HG03558 (cell line): ENCODE data around the gene MIER2.

Source experiments
- ATAC-seq: cut with Tn5 transposase; IDR thresholded peaks from one replicate; pipeline ENCODE4 v1.9.1; 2021; ENCODE audit warnings: moderate number of reproducible peaks; ENCODE audit not compliant: unreplicated experiment; ENCODE audit errors: extremely low read depth

MIER2 gene

GRCh38 chr19:310781-311496, 33.7 kb downstream of the MIER2 start:
- ATAC-seq: no peak

- no peak for ATAC-seq
Measured at GRCh38 chr19:310141-310651, 34.4 kb downstream of the MIER2 start.

DNA sequence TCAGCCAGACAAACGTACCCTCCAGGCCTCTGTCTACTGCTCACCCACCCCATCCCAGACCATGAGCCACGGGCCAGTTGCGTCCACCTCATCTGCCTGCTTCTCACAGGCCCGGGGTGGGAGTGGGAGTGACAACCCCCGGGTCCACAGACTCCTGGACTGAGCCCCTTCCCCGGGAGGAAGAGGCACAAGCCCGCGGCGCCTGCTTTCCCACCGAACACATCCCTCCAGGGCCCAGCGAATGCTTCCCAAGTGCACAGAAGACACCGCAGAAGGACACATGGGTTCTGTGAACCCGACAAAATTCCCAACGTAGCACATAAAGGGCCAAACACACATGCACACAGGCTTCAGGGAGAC, 35.4 kb downstream of the MIER2 start:
- no peak for ATAC-seq

GRCh38 chr19:308471-309205, 36.0 kb downstream of the MIER2 start:
- no peak for ATAC-seq

DNA sequence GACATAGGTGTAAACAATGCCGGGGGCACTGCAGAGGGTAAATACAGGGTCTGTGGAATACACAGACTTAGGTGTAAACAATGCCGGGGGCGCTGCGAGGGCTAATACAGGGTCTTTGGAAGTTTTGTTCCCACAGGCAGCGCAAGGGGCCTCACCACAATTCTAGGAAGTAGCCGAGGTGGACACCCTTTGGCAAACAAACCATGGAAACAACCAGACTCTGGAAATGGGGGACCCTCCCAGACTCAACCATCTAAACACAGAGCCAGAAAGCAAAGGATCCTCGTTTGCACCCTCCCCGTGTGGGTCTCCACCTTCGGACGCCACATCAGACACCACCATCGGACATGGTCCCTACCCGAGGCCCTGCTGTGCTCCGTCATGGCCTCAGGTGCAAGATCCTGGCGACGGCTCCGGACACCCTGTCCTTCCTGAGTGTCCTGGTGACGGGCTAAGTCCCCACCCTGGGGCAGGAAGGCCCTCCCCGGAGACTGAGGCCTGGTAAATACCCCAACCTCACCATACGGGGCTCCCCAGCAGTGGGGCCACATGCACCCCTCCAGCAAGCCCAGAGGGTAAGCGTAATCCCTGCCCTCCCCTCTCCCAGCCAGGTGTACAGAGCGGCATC, 36.7 kb downstream of the MIER2 start:
- ATAC-seq: no peak

DNA sequence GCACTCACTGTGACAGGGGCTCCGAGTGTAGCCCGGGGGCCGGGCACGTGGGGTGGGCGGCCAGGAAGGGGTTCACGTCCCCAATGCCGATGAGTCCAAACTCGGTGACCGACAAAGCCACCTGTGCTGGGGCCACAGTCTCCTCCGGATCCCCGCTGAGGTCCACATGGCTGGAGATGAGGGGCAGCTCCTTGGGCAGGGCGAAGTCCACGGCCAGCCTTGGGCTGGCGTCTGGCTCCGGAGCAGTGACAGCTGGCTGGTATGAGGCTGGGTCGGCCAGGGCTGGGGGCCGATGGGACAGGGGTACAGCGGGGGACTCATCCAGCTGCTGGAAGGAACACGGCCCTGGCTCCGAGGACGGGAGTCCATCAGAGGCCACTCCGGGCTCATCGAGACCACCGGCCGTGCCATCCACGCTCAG, 37.5 kb downstream of the MIER2 start:
- ATAC-seq: no peak

DNA sequence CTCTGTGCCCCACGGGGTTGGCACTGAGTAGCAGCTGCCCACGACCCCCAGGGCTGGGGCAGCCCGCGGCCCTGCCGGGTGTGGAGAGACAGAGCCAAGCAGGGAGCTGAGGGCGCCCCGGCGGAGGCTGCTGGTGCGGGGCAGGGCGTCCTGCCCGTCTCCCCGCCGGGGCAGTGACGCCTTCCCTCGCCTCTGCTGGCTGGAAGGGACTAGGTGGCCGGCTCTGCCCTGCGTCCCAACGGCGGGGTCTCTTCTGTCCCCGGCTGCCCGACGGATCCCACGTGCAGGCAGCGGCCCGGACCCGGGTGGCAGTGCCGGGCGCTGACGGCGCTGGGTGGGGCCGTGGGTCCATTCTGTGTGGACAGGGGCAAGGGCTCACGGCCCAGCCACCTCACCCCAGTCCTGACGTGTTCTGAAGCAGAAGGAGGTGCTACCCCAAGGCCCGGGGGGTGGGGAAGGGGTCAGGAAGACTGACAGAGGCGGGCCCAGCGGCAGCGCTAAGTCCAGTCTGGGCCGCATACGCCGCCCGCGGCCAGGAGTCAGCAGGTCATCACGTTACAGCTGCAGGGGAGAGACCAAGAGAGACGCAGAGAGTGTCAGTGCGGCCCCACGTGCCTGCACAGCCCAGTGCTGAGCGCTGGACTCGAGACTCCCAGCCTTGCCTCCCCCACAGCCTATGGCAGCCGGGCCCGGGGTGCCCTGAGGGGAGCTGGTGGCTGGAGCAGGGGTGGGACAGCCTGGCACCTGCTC, 38.3 kb downstream of the MIER2 start:
- no peak for ATAC-seq

DNA sequence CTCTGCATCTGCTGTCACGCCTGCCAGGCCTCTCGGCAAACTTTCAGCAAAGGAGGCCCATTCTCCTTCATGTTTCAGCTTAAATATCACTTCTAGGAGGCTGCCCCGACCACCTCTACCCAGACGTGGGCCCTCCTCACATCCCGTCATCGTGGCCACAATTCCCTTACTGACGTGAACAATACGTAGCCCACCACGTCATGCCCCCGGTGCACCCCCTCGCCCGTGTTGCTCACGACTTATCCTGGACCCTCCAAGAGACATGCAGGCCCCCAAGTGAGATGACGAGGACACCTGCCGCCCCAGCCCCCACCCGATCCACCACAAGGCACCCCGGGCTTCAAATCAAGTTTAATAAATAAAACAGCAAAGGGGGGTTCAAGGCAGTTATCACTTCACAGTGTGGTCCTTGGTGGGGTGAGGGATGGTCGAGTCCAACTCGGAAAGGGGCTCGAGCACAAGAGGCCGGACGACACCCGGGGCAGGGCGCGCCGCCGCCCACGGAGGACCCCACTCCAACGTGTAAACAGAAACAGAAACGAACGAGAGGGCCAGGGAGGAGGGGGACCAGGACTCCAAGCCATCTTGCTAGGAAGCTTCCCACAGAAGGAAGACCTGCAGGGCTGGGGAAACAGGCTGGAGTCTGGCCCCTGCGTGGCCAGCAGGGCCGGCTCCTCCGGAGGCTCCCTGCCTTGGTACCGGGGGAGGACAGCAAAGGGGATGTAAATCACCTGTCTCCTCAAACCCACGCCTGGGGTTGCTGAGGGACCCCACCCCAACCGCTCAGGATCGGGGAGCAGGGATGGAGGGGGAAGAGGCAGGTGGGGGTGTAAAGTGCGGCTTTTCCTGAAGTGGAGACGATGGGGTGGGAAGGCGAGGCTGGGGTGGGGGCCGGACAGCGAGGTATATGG, 39.1 kb downstream of the MIER2 start:
- no peak for ATAC-seq

DNA sequence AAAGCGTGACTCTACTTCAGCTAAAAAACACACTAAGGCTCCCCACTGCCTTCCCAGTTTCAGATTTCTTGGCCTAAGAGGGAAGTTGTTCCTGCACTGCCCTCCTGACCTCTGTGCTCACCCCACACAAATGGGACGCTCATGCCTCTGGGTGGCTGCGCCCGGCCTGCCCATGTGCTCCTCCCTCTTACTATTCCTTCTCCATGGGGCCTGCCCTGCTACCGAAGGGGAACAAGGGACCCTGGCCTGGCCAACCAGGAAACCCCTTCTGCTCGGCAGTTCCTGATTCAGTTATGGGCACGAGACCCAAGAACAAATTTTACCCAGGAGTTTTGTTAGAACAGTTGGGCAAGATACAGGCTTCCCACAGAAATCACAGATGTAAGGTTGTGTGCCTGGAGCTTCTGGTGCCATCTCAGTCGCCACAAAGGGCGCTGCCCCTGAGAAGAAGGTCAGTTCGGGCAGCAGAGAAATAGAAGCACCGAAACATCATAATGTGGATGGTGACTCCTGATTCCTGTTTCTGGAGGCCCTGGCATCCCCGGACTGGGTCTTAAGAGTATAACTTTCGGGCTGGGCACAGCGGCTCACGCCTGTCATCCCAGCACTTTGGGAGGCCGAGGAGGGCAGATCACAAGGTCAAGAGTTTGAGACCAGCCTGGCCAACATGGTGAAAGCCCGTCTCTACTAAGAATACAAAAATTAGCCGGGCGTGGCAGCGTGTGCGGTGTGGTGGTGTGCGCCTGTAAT, 47.9 kb downstream of the MIER2 start:
- no peak for ATAC-seq

GRCh38 chr19:295687-296370, 48.8 kb downstream of the MIER2 start:
- no peak for ATAC-seq

- ATAC-seq: no peak
Measured at GRCh38 chr19:294946-295686, 49.5 kb downstream of the MIER2 start.

- ATAC-seq: no peak
Measured at GRCh38 chr19:294341-294945, 50.2 kb downstream of the MIER2 start.

DNA sequence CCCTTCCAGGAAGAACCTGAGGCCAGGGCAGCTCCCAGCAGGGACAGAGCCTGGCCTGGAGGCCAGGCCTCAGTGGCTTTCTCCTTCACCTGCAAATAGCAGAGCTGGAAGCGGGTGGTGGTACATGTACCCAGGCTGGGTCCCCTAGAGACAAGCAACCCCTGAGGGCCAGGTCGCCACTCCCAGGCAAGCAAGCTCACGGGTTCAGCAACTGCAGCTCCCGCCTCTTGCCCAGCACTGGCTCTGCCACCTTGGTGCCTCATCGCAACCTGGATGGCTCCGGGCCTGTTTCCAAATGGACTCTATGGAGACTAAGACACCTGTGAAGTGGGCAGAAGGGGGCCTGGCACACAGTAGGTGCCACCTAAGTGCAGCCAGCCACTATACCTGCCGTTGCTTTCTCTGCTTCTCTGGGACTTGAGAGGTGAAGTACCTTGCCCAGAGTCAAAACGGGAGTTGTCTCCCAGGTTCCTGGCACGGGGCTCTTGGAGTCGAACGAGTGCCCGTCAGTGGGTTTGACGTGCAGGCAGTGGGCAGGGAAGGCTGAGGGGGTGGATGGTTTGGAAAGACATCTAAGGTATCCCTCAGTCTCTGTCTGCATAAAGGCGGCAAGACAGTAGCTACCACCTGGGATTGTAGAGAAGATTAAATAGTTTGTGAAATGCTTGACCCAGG, 51.0 kb downstream of the MIER2 start:
- ATAC-seq: no peak

DNA sequence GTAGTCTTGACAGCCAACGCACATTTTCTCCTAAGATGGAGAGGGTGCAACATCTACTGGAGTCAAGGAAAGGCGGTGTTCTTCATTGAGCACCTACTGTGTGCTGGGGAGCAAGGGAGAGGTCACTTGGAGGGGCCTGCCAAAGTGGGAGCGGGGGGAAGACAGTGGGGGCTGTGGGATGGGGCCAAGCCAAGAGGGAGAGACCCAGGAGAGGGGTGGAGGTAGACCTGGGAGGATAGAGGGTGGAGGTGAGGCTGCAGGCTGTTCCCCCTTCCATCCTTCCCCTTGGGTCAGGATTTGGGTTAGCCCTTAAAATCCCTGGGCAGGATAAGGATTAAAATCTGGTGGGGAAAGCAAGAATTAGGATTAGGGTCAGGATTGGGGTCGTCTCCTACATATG, 51.6 kb downstream of the MIER2 start:
- ATAC-seq: no peak

GRCh38 chr19:292281-292884, 52.2 kb downstream of the MIER2 start:
- ATAC-seq: no peak

DNA sequence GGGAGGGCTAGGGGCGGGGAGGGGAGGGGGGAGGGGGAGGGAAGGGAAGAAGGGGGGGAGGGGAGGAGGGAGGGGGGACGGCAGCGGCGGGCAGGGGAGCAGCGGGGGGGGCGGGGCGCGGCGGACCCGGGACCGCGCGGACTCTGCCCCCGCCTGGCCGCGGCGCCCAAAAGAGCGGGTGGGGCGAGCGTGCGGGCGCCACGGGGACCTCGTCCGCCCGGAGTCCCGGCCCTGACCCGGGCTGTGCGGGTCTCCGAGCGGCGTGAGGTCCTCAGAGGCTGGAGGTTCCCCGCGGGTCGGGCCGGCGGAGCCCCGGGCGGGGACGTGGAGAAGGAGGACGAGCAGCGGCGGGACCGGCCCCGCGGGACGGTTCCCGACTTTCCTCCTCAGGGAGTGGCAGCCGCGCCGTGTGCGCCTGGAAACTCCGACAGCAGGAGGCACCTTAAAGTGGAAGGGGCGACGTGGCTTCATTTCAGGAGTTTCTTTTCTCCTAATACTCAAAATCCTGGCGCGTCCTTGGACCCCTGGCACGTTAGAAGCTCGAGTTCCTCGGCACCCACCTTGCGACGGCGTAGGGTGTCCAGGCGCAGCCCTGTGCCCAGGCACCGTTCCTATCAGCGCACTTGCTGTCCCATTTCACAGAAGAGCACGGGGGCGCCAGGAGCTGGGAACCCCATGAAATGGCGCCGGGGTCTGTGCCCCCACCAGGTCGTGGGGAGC, 52.9 kb downstream of the MIER2 start:
- ATAC-seq: no peak
